Measurements from ENCODE around the gene GNRH2.
"Not testable (repeated sequence)": the region's sequence is repeated elsewhere in the genome, so short reads cannot be mapped to it uniquely, and the experiment has no call there.

Gene GNRH2

DNA sequence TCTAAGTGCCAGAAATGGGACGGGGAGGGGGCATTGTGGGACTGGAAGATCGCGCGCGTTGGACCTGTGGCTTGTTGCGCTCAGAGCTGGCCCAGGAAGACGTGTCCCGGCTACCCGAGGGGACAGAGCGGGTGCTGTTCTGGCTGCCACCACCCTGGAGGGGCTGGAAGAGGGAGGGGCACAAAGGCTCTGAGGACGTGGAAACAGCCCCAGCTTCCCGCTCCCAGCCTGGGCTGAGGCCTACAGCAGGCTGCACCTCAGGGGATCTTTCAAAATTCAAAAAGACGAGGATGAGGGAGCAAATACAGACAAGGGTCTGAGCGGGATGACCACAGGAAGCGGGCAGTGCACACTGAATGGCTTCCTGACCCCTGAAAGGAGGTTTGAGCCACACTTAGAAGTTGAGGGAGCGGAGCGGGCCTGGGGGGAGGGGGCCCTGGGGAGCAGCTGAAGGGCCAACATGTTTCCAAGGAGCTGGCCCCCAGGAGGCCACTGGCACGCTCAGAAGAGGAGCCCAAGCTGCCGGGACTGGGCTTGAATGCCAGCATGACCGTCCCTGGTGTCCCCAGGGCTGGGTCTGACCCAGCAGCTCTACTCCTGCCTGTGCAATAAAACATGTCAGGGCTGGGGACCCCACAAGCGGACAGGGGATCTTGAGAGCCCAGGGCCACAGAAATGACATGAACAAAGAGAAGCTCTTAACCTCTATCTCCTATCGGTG, 29.3 kb downstream of the GNRH2 start:
- no peak for DNase-seq (ENCODE audit: low read depth in 2 of 2)

- not testable (repeated sequence) for DNase-seq (ENCODE audit: low read depth in 2 of 2)
These were observed 29.8 kb downstream of the GNRH2 start for GRCh38 chr20:3073251-3073643.

GRCh38 chr20:3074812-3075211, 31.4 kb downstream of the GNRH2 start:
- no peak for DNase-seq (ENCODE audit: low read depth in 2 of 2)

DNA sequence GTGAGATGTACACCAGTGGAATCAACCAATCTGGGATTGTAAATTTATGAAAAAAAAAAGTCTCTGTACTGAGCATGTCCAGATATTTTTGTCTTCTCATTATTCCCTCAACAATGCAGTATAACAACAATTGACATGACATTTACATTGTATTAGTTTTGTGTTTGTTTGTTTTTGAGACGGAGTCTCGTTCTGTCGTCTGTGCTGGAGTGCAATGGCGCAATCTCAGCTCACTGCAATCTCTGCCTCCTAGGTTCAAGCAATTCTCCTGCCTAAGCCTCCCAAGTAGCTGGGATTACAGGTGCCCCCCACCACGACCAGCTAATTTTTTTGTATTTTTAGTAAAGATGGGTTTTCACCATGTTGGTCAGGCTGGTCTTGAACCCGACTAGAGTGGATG, 31.9 kb downstream of the GNRH2 start:
- DNase-seq (ENCODE audit: low read depth in 2 of 2) = not testable (repeated sequence)

- no peak for DNase-seq (ENCODE audit: low read depth in 2 of 2)
These were observed 34.3 kb downstream of the GNRH2 start for GRCh38 chr20:3077618-3078134.

DNA sequence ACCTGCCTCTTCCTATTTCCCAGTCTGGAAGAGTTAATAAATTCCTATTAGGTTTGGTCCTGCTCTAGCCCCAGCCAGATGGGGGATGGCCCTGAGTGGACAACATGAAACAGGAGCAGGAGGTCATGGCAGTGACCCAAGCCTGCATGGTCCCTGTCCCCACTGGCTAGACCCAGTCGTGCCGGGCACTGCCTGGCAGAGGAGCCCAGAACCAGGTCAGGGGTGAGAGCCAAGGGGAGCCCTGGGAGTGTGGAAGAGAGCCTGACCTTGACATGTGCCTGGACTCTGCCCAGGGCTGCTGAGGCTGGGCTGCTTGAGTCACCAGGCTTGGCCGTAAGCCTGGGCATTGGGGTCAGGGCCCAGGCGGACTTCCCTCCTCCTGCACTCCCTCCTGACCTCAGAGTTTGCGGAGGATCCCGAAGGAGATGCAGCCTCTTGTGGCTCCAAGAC, 37.5 kb downstream of the GNRH2 start:
- DNase-seq (ENCODE audit: low read depth in 2 of 2) = no peak

DNA sequence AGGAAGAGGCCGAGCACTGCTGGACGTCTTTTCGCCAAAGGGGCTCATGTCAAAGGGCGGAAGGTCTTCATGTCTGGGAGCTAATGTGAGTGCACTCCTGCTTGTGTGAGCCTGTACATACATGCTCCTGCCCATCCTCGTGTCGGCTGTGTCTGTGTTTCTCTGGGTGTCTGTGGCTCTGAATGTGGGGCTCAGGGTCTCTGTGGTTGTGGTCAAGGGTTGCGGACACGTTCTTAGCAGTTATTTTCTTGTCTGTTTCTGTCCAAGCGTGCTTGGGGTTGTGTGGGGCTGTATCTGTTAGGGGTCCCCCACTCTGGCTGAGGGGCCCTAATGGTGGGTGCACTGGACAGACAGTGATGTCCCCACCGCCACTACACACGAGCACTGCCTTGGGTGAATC, 38.2 kb downstream of the GNRH2 start:
- no peak for DNase-seq (ENCODE audit: low read depth in 2 of 2)

DNA sequence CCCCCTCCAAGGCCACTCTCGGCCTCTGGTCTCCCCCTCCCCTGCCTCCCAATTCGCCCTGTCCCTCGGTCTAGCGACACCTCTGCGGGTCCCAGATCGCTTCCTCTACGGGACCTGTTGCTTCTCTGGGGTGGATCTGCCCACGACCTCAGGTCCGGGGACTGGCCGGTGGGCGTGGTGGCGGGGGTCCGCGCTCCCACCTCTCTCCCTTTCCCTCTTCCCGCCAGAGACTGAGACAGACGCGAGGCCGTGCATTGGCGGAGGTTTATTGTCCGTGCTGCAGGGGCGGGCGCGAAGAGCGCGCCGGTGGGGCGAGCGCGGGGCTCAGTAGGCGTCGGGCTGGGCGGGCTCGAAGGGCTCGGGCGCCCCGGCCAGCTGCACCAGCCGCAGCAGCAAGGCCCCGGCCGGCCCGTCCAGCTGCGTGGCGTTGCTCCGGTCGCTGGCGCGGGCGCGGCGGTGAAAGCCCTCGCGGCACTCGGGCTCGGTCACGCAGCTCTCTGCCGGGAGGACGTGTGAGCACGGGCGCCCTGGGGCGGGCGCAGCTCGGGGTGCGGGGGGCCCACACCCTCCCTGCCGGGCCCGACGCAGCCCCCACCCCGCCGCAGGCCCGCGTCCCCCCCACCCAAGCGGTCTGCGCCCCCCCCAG, 39.0 kb downstream of the GNRH2 start:
- DNase-seq (ENCODE audit: low read depth in 2 of 2) = no peak

GRCh38 chr20:3082955-3083952, 39.8 kb downstream of the GNRH2 start:
- no peak for DNase-seq (ENCODE audit: low read depth in 2 of 2)

DNA sequence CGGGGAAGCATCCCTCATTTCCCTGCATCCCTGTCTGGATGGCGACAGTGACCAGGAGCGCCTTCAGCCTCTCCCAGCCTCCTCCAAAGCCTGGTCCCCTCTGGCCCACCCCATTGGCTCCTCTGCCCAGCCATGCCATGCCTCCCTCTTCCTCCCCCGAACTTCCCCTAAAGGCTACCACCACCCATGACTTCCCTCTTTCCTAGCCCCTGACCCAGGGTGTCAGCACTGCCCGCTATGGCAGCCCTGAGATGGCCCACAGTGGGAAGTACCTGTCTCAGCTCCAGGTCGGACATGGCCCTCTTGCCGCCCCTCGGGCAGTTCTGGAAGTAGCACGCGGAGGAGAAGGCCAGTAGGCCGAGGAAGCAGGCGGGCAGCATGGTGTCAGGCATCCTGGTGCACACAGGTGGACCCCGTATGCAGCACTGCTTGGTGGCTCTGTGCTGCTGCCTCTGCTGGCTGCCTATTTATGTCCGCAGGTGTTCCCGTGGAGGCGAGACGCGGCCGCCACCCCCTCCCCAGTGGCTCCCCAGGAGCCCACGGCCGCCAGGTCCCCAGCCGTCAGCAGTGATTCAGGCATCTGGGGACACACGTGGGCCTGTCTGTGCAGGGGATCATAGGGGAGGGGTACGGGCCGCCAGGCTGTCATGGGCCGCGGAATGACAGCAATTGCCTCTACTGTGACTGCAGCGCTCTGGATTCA, 41.0 kb downstream of the GNRH2 start, which contains the start of gene AVP:
Gene AVP, minus strand, starts transcription at position 442 of the 703 bp plus-strand sequence. Its CDS starts 50 bp downstream, at position 392.
- no peak for DNase-seq (ENCODE audit: low read depth in 2 of 2)

DNA sequence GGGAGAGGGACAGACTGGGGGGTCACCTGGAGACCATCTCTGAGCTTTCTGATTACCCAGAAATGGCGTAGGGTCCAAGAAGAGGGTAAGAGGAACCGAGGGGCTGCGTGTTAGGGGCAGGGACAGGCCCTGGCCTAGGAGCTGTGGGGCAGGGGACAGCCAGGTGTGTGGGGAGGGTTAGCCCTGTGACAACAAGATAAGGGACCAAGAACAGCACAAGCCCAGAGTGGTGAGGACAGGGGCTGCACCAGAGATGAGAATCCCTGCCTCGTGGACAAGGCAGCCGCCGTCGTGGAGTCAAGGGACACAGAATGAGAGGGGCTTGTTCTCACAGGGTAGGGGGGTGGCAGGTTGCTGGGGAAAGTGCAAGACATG, 41.6 kb downstream of the GNRH2 start:
- DNase-seq (ENCODE audit: low read depth in 2 of 2) = no peak

DNA sequence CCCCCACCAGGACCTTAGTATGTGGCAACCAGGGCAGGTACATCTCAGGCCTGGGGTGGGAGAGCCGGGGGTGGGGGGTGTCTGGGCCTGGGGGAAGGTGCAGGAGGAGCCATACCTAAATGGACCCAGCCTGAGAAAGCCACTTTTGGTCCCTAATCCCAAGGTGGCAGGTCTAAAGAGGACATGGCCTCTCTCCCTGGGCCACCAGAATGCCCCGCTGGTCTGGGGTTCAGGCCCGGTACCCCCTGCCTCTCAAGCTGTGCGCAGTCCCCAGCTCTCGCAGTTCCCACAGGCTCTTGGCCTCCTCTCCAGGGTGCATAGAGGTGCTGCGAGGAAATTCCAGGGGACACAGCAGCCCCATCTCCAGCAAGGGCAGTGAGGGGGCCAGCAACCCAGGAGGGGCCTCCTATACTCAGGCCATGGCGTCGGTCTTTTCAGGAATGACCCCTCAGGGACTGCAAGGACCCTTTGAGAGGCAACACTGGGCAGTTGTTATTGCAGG, 42.2 kb downstream of the GNRH2 start:
- no peak for DNase-seq (ENCODE audit: low read depth in 2 of 2)

- no peak for DNase-seq (ENCODE audit: low read depth in 2 of 2)
These were observed 44.6 kb downstream of the GNRH2 start for GRCh38 chr20:3088031-3088430.

DNA sequence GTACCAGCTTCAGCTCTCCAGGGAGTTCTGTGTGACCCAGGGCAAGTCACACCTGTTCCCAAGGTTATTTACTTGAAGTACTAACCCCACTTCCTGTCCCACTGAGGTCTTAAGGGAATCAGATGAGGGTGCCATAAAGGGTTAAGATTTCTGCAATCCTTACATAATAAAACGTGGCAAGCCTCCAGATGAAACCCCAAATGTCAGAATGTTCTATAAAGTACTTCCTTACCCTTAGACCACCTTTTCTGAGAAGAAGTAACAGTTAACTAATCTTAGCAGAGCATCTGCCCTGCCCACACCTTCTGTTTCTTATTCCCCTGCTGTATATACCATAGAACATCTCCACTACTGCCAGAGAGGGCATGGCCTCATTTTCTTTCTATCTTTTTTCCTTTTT, 47.1 kb downstream of the GNRH2 start:
- DNase-seq (ENCODE audit: low read depth in 2 of 2) = no peak

- no peak for DNase-seq (ENCODE audit: low read depth in 2 of 2)
These were observed 49.4 kb downstream of the GNRH2 start for GRCh38 chr20:3092611-3093379.

- no peak for DNase-seq (ENCODE audit: low read depth in 2 of 2)
These were observed 50.5 kb downstream of the GNRH2 start for GRCh38 chr20:3093861-3094361.

GRCh38 chr20:3094848-3095629, 51.6 kb downstream of the GNRH2 start:
- DNase-seq (ENCODE audit: low read depth in 2 of 2) = no peak
